Skeletal muscle satellite cell (primary cell): ENCODE data around the gene C22orf42.
"Not testable (repeated sequence)": the region's sequence is repeated elsewhere in the genome, so short reads cannot be mapped to it uniquely, and the experiment has no call there.

ENCODE experiments used
- H3K27me3 ChIP-seq: 2 replicates; pipeline ENCODE4 v1.7.0; 2013; ENCODE audit warnings: low read length; ENCODE audit not compliant: control insufficient read depth, insufficient read depth
- H3K36me3 ChIP-seq: 2 replicates; pipeline ENCODE4 v1.7.0; 2013; ENCODE audit warnings: mild to moderate bottlenecking, control low read depth, low read length; ENCODE audit not compliant: insufficient read depth
- H3K4me1 ChIP-seq: 2 replicates; pipeline ENCODE4 v1.7.0; 2013; ENCODE audit warnings: low read length; ENCODE audit not compliant: control insufficient read depth, insufficient read depth
- H3K4me2 ChIP-seq: 2 replicates; pipeline ENCODE4 v1.7.0; 2013; ENCODE audit warnings: mild to moderate bottlenecking, low read length
- H3K4me3 ChIP-seq: 2 replicates; pipeline ENCODE4 v1.7.0; 2013; ENCODE audit warnings: low read length
- H3K9ac ChIP-seq: 2 replicates; pipeline ENCODE4 v1.7.0; 2013; ENCODE audit warnings: mild to moderate bottlenecking, low read depth, low read length, moderate library complexity
- H3K9me3 ChIP-seq: replicated peaks from 2 replicates; pipeline ENCODE4 v1.7.0; 2013; ENCODE audit warnings: mild to moderate bottlenecking, control low read depth, low read length

C22orf42 gene

GRCh38 chr22:32202539-32203180, 43.6 kb upstream of the C22orf42 start:
- H3K27me3 ChIP-seq = peaks cover 24% of the 10 kb centered on the region
- H3K4me1 ChIP-seq = no peaks in the 10 kb centered on the region
- no peaks in the 10 kb centered on the region for H3K9me3 ChIP-seq
- no peak overlapping the region for H3K4me3 ChIP-seq
- H3K9ac ChIP-seq = no peak overlapping the region
- H3K36me3 ChIP-seq = no peaks in the 10 kb centered on the region
- H3K4me2 ChIP-seq = no peak overlapping the region

- H3K9ac ChIP-seq = no peak overlapping the region
- no peak overlapping the region for H3K4me2 ChIP-seq
- no peaks in the 10 kb centered on the region for H3K9me3 ChIP-seq
- H3K36me3 ChIP-seq = no peaks in the 10 kb centered on the region
- no peaks in the 10 kb centered on the region for H3K4me1 ChIP-seq
- peaks cover 24% of the 10 kb centered on the region for H3K27me3 ChIP-seq
- no peak overlapping the region for H3K4me3 ChIP-seq
These were observed 43.0 kb upstream of the C22orf42 start for GRCh38 chr22:32202161-32202538.

GRCh38 chr22:32200752-32201151, 41.6 kb upstream of the C22orf42 start:
- Histone ChIP-seq H3K4me1 (no peaks in the 10 kb centered on the region), H3K36me3 (no peaks in the 10 kb centered on the region), H3K9ac (no peak overlapping the region), H3K4me2 (no peak overlapping the region), H3K4me3 (no peak overlapping the region), H3K27me3 (peaks cover 29% of the 10 kb centered on the region), H3K9me3 (no peaks in the 10 kb centered on the region)

- Histone ChIP-seq H3K4me2 (no peak overlapping the region), H3K27me3 (peaks cover 29% of the 10 kb centered on the region), H3K9me3 (no peaks in the 10 kb centered on the region), H3K36me3 (no peaks in the 10 kb centered on the region), H3K9ac (no peak overlapping the region), H3K4me3 (no peak overlapping the region), H3K4me1 (no peaks in the 10 kb centered on the region)
These were observed 40.9 kb upstream of the C22orf42 start for GRCh38 chr22:32199961-32200360.

GRCh38 chr22:32199341-32199740, 40.2 kb upstream of the C22orf42 start:
- H3K4me1 ChIP-seq = no peaks in the 10 kb centered on the region
- H3K36me3 ChIP-seq = no peaks in the 10 kb centered on the region
- peaks cover 23% of the 10 kb centered on the region for H3K27me3 ChIP-seq

GRCh38 chr22:32197553-32198226, 38.6 kb upstream of the C22orf42 start:
- not testable (repeated sequence) for H3K9ac ChIP-seq, H3K4me1 ChIP-seq, H3K4me3 ChIP-seq, H3K36me3 ChIP-seq, H3K4me2 ChIP-seq, H3K9me3 ChIP-seq
- H3K27me3 ChIP-seq = peaks cover 10% of the 10 kb centered on the region

More at GRCh38 chr22:32199341-32199740, 40.2 kb upstream of the C22orf42 start:
- no peak overlapping the region for H3K9ac ChIP-seq
- no peaks in the 10 kb centered on the region for H3K9me3 ChIP-seq
- H3K4me3 ChIP-seq = no peak overlapping the region
- no peak overlapping the region for H3K4me2 ChIP-seq

- not testable (repeated sequence) for H3K27me3 ChIP-seq, H3K9ac ChIP-seq, H3K36me3 ChIP-seq, H3K4me2 ChIP-seq, H3K4me3 ChIP-seq, H3K9me3 ChIP-seq, H3K4me1 ChIP-seq
These were observed 36.8 kb upstream of the C22orf42 start for GRCh38 chr22:32195900-32196299.

GRCh38 chr22:32193346-32193745, 34.2 kb upstream of the C22orf42 start:
- not testable (repeated sequence) for H3K27me3 ChIP-seq, H3K4me1 ChIP-seq, H3K9me3 ChIP-seq, H3K4me2 ChIP-seq, H3K4me3 ChIP-seq, H3K9ac ChIP-seq, H3K36me3 ChIP-seq

GRCh38 chr22:32191021-32191420, 31.9 kb upstream of the C22orf42 start:
- H3K9me3 ChIP-seq, H3K9ac ChIP-seq, H3K4me2 ChIP-seq, H3K27me3 ChIP-seq, H3K4me1 ChIP-seq, H3K4me3 ChIP-seq, H3K36me3 ChIP-seq: not testable (repeated sequence)

- Histone ChIP-seq H3K4me2 (no peak overlapping the region), H3K9me3 (no peaks in the 10 kb centered on the region), H3K4me1 (no peaks in the 10 kb centered on the region), H3K4me3 (no peak overlapping the region), H3K27me3 (no peaks in the 10 kb centered on the region), H3K9ac (no peak overlapping the region), H3K36me3 (no peaks in the 10 kb centered on the region)
These were observed 26.7 kb upstream of the C22orf42 start for GRCh38 chr22:32185821-32186220.

GRCh38 chr22:32183625-32184024, 24.5 kb upstream of the C22orf42 start:
- Histone ChIP-seq H3K4me3 (no peak overlapping the region), H3K27me3 (peaks cover 3% of the 10 kb centered on the region), H3K4me2 (no peak overlapping the region), H3K36me3 (no peaks in the 10 kb centered on the region), H3K4me1 (no peaks in the 10 kb centered on the region), H3K9ac (no peak overlapping the region), H3K9me3 (no peaks in the 10 kb centered on the region)

- Histone ChIP-seq H3K4me2 (no peak overlapping the region), H3K9ac (no peak overlapping the region), H3K4me3 (no peak overlapping the region), H3K27me3 (peaks cover 5% of the 10 kb centered on the region), H3K36me3 (no peaks in the 10 kb centered on the region), H3K4me1 (no peaks in the 10 kb centered on the region), H3K9me3 (no peaks in the 10 kb centered on the region)
These were observed 21.9 kb upstream of the C22orf42 start for GRCh38 chr22:32181043-32181442.
